Lung (tissue), 12 donors: Measurements from ENCODE around the gene PLBD2. TPM values are rescaled to one million over a fixed set of nuclear protein-coding genes. Genes with fewer than 3 reads are reported as not detected.
A peak's percentile ranks its signal among the peaks of the same experiment; 100 is the strongest.

Source experiments
- ATAC-seq: fragments of 200-7000 bp; cut with Tn5 transposase; one replicate; pipeline ENCODE4 v1.9.1; 2020; ENCODE audit warnings: moderate number of reproducible peaks; ENCODE audit not compliant: insufficient read depth, low FRiP score
- DNase-seq, 3 donors: peaks; one replicate each; pipeline ENCODE4 v3.0.0-alpha.2; 2013 to 2017
- H3K27ac ChIP-seq, 2 donors: one replicate each; pipeline ENCODE4 v1.5.1; 2013; ENCODE audit warnings: mild to moderate bottlenecking in 2 of 2, moderate library complexity in 2 of 2, control low read depth in 1 of 2, inconsistent platforms in 1 of 2, low read depth in 1 of 2, low read length in 1 of 2
- H3K27me3 ChIP-seq, 3 donors: one replicate each; pipeline ENCODE4 v1.5.1; 2013; ENCODE audit warnings: low read length in 2 of 3; ENCODE audit not compliant: control insufficient read depth in 3 of 3, insufficient read depth in 3 of 3
- H3K36me3 ChIP-seq, 4 donors: one replicate each; pipeline ENCODE4 v1.5.1; 2013; ENCODE audit warnings: low read length in 4 of 4, mild to moderate bottlenecking in 1 of 4, moderate library complexity in 1 of 4; ENCODE audit not compliant: control insufficient read depth in 4 of 4, insufficient read depth in 4 of 4
- H3K4me1 ChIP-seq, 5 donors: one replicate each; pipeline ENCODE4 v1.5.1; 2013; ENCODE audit warnings: low read length in 5 of 5, mild to moderate bottlenecking in 2 of 5, moderate library complexity in 1 of 5; ENCODE audit not compliant: control insufficient read depth in 5 of 5, insufficient read depth in 5 of 5
- H3K4me3 ChIP-seq: one replicate; pipeline ENCODE4 v1.5.1; 2013; ENCODE audit warnings: mild to moderate bottlenecking, control low read depth, moderate library complexity
- H3K9ac ChIP-seq, 2 donors: one replicate each; pipeline ENCODE4 v1.5.1; 2013; ENCODE audit warnings: low read length in 2 of 2, control low read depth in 1 of 2; ENCODE audit not compliant: insufficient read depth in 1 of 2
- H3K9me3 ChIP-seq, 4 donors: one replicate each; pipeline ENCODE4 v1.5.1; 2013; ENCODE audit warnings: low read length in 3 of 4, mild to moderate bottlenecking in 1 of 4, moderate library complexity in 1 of 4; ENCODE audit not compliant: control insufficient read depth in 4 of 4, insufficient read depth in 3 of 4
- WGBS, 2 donors: extraction: QIAGEN DNeasy Blood & Tissue Kit; methylation state at CpG; one replicate each; pipeline ENCODE4 v1.1.7; 2013; 5-methylcytosine and 5-hydroxymethylcytosine counted together
- polyA plus RNA-seq, 2 donors: library from polyadenylated mRNA; stranded (reverse); fragments of 200-250 nt; gene quantifications; one replicate each; pipeline ENCODE4 v1.2.1, GENCODE V29; 2013
- total RNA-seq, 2 donors: library from RNA; depleted of rRNA in 1 of 2; stranded (reverse); fragments of >200 nt in 1 of 2; gene quantifications; one replicate each; pipeline ENCODE4 v1.2.1, GENCODE V29; 2014 to 2021
- TF ChIP-seq, protein P1 (sequence below): IDR thresholded peaks from 2 replicates; pipeline ENCODE4 v1.5.1; 2012; ENCODE audit warnings: mild to moderate bottlenecking; ENCODE audit errors: control extremely low read depth, extremely low read depth
- donor health status: control.
- donor health status: control.
- donor health status: Bipolar disorder and iron deficiency.
- donor health status: healthy.
- donor health status: DM: yes; HTN: yes; CAD: no.

Gene PLBD2
- total and polyA plus RNA-seq, 4 donors = 16.4 to 48.9 (median 21.6) TPM

DNA sequence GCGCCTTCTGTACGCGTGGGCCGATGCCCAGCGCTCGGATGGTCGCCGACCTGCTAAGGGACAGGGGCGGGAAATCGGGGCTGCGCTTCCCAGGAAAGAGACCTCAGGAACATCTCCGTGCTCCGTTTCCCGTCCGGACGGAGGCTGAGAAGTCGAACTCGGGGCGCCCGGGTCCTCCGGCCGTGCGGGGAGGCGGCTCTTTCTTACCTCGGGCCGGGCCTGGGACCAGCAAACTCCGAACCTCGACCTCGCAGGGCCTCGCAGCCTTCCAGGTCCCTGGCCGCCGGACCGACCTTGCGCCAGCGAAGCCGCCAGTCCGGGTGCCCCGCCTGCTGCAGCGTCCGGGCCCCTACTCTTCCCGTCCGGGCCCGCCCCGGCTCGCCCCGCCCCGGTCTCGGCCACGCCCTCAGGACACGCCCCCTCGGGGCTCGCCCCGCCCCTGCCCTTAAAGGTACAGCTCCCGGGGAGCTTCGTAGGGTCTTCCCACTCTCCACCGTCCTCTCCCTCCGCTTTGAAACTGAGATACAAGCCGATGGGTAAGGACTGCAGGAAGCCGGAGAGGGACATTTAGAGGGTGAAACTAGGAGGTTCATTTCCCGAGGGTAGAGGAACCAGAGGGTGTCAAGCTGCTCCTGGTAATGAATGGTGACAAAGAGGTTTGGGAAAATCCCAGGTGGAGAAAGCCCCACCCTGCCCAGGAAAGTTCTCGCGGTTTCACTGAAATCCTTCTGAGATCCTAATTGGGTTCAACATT, 23.4 kb upstream of the PLBD2 start, which contains the start of gene SLC8B1:
SLC8B1 (minus strand) TSS at position 324 of the 754 bp plus-strand sequence. CDS start 2,231 bp downstream, outside the sequence.
- H3K27ac ChIP-seq = peak within 1 kb of the TSS; percentile 84 to 91
- H3K9ac ChIP-seq = peak within 1 kb of the TSS in 1 of 2 donors; percentile 54
- peaks cover 0 to 22% (median 2%) of the 10 kb centered on the region in 4 donors for H3K36me3 ChIP-seq
- TF ChIP-seq, protein P1, sequence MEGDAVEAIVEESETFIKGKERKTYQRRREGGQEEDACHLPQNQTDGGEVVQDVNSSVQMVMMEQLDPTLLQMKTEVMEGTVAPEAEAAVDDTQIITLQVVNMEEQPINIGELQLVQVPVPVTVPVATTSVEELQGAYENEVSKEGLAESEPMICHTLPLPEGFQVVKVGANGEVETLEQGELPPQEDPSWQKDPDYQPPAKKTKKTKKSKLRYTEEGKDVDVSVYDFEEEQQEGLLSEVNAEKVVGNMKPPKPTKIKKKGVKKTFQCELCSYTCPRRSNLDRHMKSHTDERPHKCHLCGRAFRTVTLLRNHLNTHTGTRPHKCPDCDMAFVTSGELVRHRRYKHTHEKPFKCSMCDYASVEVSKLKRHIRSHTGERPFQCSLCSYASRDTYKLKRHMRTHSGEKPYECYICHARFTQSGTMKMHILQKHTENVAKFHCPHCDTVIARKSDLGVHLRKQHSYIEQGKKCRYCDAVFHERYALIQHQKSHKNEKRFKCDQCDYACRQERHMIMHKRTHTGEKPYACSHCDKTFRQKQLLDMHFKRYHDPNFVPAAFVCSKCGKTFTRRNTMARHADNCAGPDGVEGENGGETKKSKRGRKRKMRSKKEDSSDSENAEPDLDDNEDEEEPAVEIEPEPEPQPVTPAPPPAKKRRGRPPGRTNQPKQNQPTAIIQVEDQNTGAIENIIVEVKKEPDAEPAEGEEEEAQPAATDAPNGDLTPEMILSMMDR = no peak
- 1% methylated on average over 55 to 62 of the region's 62 CpGs for WGBS, 2 donors
- peak within 1 kb of the TSS; percentile 75 for H3K4me3 ChIP-seq
- DNase-seq = peak; percentile 84 to 92 (median 86)
- H3K4me1 ChIP-seq = peaks cover 0 to 9% (median 4%) of the 10 kb centered on the region in 5 donors
- H3K27me3 ChIP-seq = no peaks in the 10 kb centered on the region
- no peaks in the 10 kb centered on the region for H3K9me3 ChIP-seq
- ATAC-seq = peak; percentile 99

- Histone ChIP-seq H3K27ac (no peak overlapping the region), H3K27me3 (no peaks in the 10 kb centered on the region), H3K4me1 (peaks cover 0 to 4% (median 0%) of the 10 kb centered on the region in 5 donors), H3K4me3 (no peak overlapping the region), H3K36me3 (no peaks in the 10 kb centered on the region), H3K9me3 (no peaks in the 10 kb centered on the region), H3K9ac (no peak overlapping the region)
- no peak for DNase-seq
- WGBS, 2 donors = 95 to 99% methylated on average over 5 of the region's 5 CpGs
- TF ChIP-seq, protein P1 = no peak
- ATAC-seq = no peak
Observed at GRCh38 chr12:113339540-113339939, 18.8 kb upstream of the PLBD2 start.

- 79 to 91% methylated on average over 3 of the region's 3 CpGs for WGBS, 2 donors
- TF ChIP-seq, protein P1 = no peak
Observed at GRCh38 chr12:113340061-113340460, 18.3 kb upstream of the PLBD2 start.

More at GRCh38 chr12:113340061-113340460, 18.3 kb upstream of the PLBD2 start:
- DNase-seq (no peak), ATAC-seq (no peak)
- Histone ChIP-seq H3K36me3 (no peaks in the 10 kb centered on the region), H3K9me3 (no peaks in the 10 kb centered on the region), H3K4me1 (peaks cover 0 to 3% (median 0%) of the 10 kb centered on the region in 5 donors), H3K4me3 (no peak overlapping the region), H3K27me3 (no peaks in the 10 kb centered on the region), H3K9ac (no peak overlapping the region), H3K27ac (no peak overlapping the region)
